A375 (cell line): ENCODE measurements around the gene LOXL4. TPM values are rescaled to one million over a fixed set of nuclear protein-coding genes. Genes with fewer than 3 reads are reported as not detected.

Experiments used
- total RNA-seq: library from RNA; depleted of rRNA; stranded (reverse); fragments of >200 nt; shearing (Covaris generic); gene quantifications from 2 replicates; pipeline ENCODE4 v1.2.3, GENCODE V29; 2014; rRNA removed

The LOXL4 gene
- 393 and 394 TPM in 2 replicates for total RNA-seq

DNA sequence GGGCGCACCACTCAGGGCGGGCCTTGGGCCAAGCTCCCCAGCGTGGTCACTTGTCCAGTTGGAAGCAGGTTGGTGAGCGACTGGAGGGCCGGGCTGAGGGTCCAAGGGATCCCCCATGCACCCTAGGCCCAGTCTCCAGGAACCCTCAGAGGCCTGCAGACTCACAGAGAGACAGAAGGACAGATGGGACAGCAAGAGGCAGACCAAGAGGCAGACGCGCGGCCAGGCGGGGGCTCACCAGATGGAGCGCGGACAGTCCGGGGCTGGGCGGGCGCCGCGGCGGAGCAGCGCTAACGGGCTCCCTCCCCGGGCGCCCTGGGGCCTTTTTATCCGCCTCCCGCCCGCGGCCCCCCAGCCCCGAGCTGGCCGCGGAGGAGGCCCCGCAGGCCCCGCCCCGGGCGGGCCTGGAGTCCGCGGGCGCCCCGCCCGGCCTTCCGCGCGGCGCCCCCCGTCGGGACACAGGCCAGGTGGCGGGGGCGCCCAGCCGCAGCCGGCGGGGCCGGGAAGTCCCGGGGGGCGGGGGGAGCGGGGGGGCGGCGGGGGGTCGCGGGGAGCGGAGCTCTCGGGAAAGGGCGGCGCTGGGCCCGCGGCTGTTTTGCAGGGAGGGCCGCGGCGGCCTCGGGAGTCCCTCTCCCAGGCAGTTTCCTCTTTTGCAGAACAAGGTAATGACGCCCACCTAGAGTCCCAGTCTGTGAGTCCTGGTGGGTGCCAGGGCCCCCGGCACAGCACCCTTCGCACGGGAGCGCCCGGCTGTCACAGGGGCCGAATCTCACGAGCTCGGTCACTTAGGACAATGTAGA is at the start of gene LOXL4:
Gene LOXL4 (minus strand): TSS at position 301 of the 800 bp plus-strand sequence. CDS start 5,175 bp downstream, outside the sequence.

Other genes with a start within 250 kb of the LOXL4 start
- gene CRTAC1, start 237.6 kb downstream of the LOXL4 start, total RNA-seq = not detected in 2 replicates
- gene R3HCC1L, start 133.5 kb downstream of the LOXL4 start, total RNA-seq = 14.9 and 17.5 TPM in 2 replicates
- gene PYROXD2, start 147.0 kb upstream of the LOXL4 start, total RNA-seq = 33.7 and 35.6 TPM in 2 replicates
- 30.6 and 37.5 TPM in 2 replicates for gene HPS1, start 178.7 kb upstream of the LOXL4 start, total RNA-seq